HL-60/S4 treated with retinoic acid at 250 ng/mL for 4 days and 3 days (cell line): ENCODE measurements around the gene CDH24.

Experiments used
- in situ Hi-C: fragments of 300-500 bp; cut with MboI; formaldehyde crosslinking; loops from 2 replicates; pipeline ENCODE4 v1.7.0; 2022; ENCODE audit warnings: low sequenced_read_pairs

Gene CDH24

GRCh38 chr14:23090254-23090636 is 32.9 kb upstream of the CDH24 start:
- in situ Hi-C loops: no loop called here

GRCh38 chr14:23089498-23090253 is 32.4 kb upstream of the CDH24 start:
- in situ Hi-C loops: no loop called here

GRCh38 chr14:23086565-23086964 is 29.2 kb upstream of the CDH24 start:
- in situ Hi-C loops: no loop called here

- in situ Hi-C loops: no loop called here
These were observed 28.1 kb upstream of the CDH24 start for GRCh38 chr14:23085458-23085857.

GRCh38 chr14:23080474-23080873 is 23.2 kb upstream of the CDH24 start:
- in situ Hi-C loops: no loop called here

- in situ Hi-C loops: no loop called here
These were observed 22.4 kb upstream of the CDH24 start for GRCh38 chr14:23079716-23080115.

- in situ Hi-C loops: no loop called here
These were observed 21.4 kb upstream of the CDH24 start for GRCh38 chr14:23078692-23079116.

GRCh38 chr14:23077962-23078361 is 20.6 kb upstream of the CDH24 start:
- in situ Hi-C loops: no loop called here

- in situ Hi-C loops: no loop called here
These were observed 19.6 kb upstream of the CDH24 start for GRCh38 chr14:23076785-23077408.

GRCh38 chr14:23074906-23075305 is 17.6 kb upstream of the CDH24 start:
- in situ Hi-C loops: no loop called here

- in situ Hi-C loops: no loop called here
These were observed 14.7 kb upstream of the CDH24 start for GRCh38 chr14:23071921-23072539.

- in situ Hi-C loops: no loop called here
These were observed 14.1 kb upstream of the CDH24 start for GRCh38 chr14:23071244-23071920.

- in situ Hi-C loops: no loop called here
These were observed 13.2 kb upstream of the CDH24 start for GRCh38 chr14:23070262-23071129.

- in situ Hi-C loops: no loop called here
These were observed 12.1 kb upstream of the CDH24 start for GRCh38 chr14:23069413-23069806.

GRCh38 chr14:23068789-23069412 is 11.6 kb upstream of the CDH24 start:
- in situ Hi-C loops: no loop called here

- in situ Hi-C loops: no loop called here
These were observed 10.8 kb upstream of the CDH24 start for GRCh38 chr14:23067847-23068788.

GRCh38 chr14:23066855-23067744 is 9.8 kb upstream of the CDH24 start:
- in situ Hi-C loops: no loop called here

- in situ Hi-C loops: no loop called here
These were observed 9.0 kb upstream of the CDH24 start for GRCh38 chr14:23066368-23066767.
